IMR-90 (cell line): Measurements from ENCODE around the gene CTRB2. TPM values are rescaled to one million over a fixed set of nuclear protein-coding genes. Genes with fewer than 3 reads are reported as not detected.

Experiments
- ATAC-seq: fragments of 200-7000 bp; cut with Tn5 transposase; 2 replicates; pipeline ENCODE4 v1.9.1; 2020; ENCODE audit warnings: low read depth, mild to moderate bottlenecking, moderate library complexity
- BruUV-seq: library from RNA; stranded (reverse); fragments of 400-500 nt; replicated peaks from 2 replicates; lab custom pipeline; 2021; lab: Mats Ljungman, UMichigan
- CTCF ChIA-PET: fragments of 300-600 bp; formaldehyde crosslinking; extraction: SDS; loops from one replicate; lab custom pipeline; 2021; ENCODE audit warnings: antibody characterized with exemption; lab: Yijun Ruan, JAX
- POLR2A ChIA-PET: fragments of 300-600 bp; sonication (Branson Sonifier 250); formaldehyde crosslinking; loops from one replicate; lab custom pipeline; 2022; ENCODE audit warnings: antibody characterized with exemption; ENCODE audit not compliant: unreplicated experiment; lab: Charles Lee
- DNase-seq: peaks from one replicate; pipeline ENCODE4 v3.0.0; 2013
- H2AFZ ChIP-seq: replicated peaks from 2 replicates; pipeline ENCODE3; 2013; ENCODE audit warnings: low read length, mild to moderate bottlenecking; ENCODE audit not compliant: poor library complexity
- H2AK5ac ChIP-seq: 2 replicates; pipeline ENCODE4 v1.6.1; 2013; ENCODE audit warnings: low read depth, low read length, inconsistent platforms
- H2AK9ac ChIP-seq: replicated peaks from 2 replicates; pipeline ENCODE3; 2013; ENCODE audit warnings: mild to moderate bottlenecking, low read depth, low read length, moderate library complexity; ENCODE audit not compliant: poor library complexity
- H2BK120ac ChIP-seq: 2 replicates; pipeline ENCODE4 v1.6.1; 2013; ENCODE audit warnings: low read depth, low read length, inconsistent platforms
- H2BK15ac ChIP-seq: 3 replicates; pipeline ENCODE4 v1.6.1; 2013; ENCODE audit warnings: low read depth, low read length, inconsistent platforms
- H2BK20ac ChIP-seq: 2 replicates; pipeline ENCODE4 v1.6.1; 2013; ENCODE audit warnings: low read depth, mild to moderate bottlenecking, inconsistent platforms, low read length, moderate library complexity
- H2BK5ac ChIP-seq: 2 replicates; pipeline ENCODE4 v1.6.1; 2013; ENCODE audit warnings: mild to moderate bottlenecking, low read depth, low read length, inconsistent platforms; ENCODE audit not compliant: poor library complexity, severe bottlenecking
- H3K14ac ChIP-seq: replicated peaks from 2 replicates; pipeline ENCODE4 v1.6.1; 2013; ENCODE audit warnings: low read depth, low read length, inconsistent platforms
- H3K18ac ChIP-seq: 2 replicates; pipeline ENCODE4 v1.6.1; 2013; ENCODE audit warnings: low read depth, low read length, control low read depth
- H3K23ac ChIP-seq: 2 replicates; pipeline ENCODE4 v1.6.1; 2013; ENCODE audit warnings: low read depth, low read length, inconsistent platforms
- H3K27ac ChIP-seq: 2 replicates; pipeline ENCODE4 v1.5.1; 2013; ENCODE audit warnings: mild to moderate bottlenecking, control low read depth, low read length; ENCODE audit not compliant: insufficient read depth
- H3K27me3 ChIP-seq: 2 replicates; pipeline ENCODE4 v1.6.1; 2013; ENCODE audit warnings: low read length; ENCODE audit not compliant: control insufficient read depth, insufficient read depth
- H3K36me3 ChIP-seq: 2 replicates; pipeline ENCODE4 v1.6.1; 2013; ENCODE audit warnings: low read length, mixed read lengths; ENCODE audit not compliant: control insufficient read depth, insufficient read depth
- H3K4ac ChIP-seq: 2 replicates; pipeline ENCODE4 v1.6.1; 2013; ENCODE audit warnings: low read depth, low read length, inconsistent platforms
- H3K4me1 ChIP-seq: 2 replicates; pipeline ENCODE4 v1.6.1; 2013; ENCODE audit warnings: low read length, mixed read lengths; ENCODE audit not compliant: control insufficient read depth, insufficient read depth
- H3K4me2 ChIP-seq: 2 replicates; pipeline ENCODE4 v1.6.1; 2013; ENCODE audit warnings: low read depth, mild to moderate bottlenecking, control low read depth, low read length, moderate library complexity
- H3K4me3 ChIP-seq: 2 replicates; pipeline ENCODE4 v1.5.1; 2013; ENCODE audit warnings: low read depth, mild to moderate bottlenecking, control low read depth, low read length, moderate library complexity; ENCODE audit not compliant: insufficient read depth
- H3K56ac ChIP-seq: 2 replicates; pipeline ENCODE4 v1.6.1; 2013; ENCODE audit warnings: low read length, inconsistent platforms; ENCODE audit not compliant: insufficient read depth; ENCODE audit errors: extremely low read depth
- H3K79me1 ChIP-seq, 2 experiments: 2 replicates each; pipeline ENCODE4 v1.6.1; 2013; ENCODE audit warnings: low read length in 2 of 2, inconsistent platforms in 1 of 2, low read depth in 1 of 2
- H3K9ac ChIP-seq: 2 replicates; pipeline ENCODE4 v1.6.1; 2013; ENCODE audit warnings: low read depth, low read length, control low read depth
- H3K9me1 ChIP-seq: 2 replicates; pipeline ENCODE4 v1.6.1; 2013; ENCODE audit warnings: low read length, inconsistent platforms; ENCODE audit not compliant: insufficient read depth
- H3K9me3 ChIP-seq: 2 replicates; pipeline ENCODE4 v1.6.1; 2013; ENCODE audit warnings: low read length; ENCODE audit not compliant: control insufficient read depth, insufficient read depth
- H4K20me1 ChIP-seq: 2 replicates; pipeline ENCODE4 v1.6.1; 2013; ENCODE audit warnings: low read length, inconsistent platforms; ENCODE audit not compliant: insufficient read depth
- H4K5ac ChIP-seq: 2 replicates; pipeline ENCODE4 v1.6.1; 2013; ENCODE audit warnings: mild to moderate bottlenecking, low read depth, low read length, control low read depth
- H4K8ac ChIP-seq, 2 experiments: 2 replicates each; pipeline ENCODE4 v1.6.1; 2013; ENCODE audit warnings: low read depth in 2 of 2, low read length in 2 of 2, control low read depth in 1 of 2, inconsistent platforms in 1 of 2
- H4K91ac ChIP-seq: 2 replicates; pipeline ENCODE4 v1.6.1; 2013; ENCODE audit warnings: low read depth, low read length, inconsistent platforms; ENCODE audit not compliant: insufficient read depth
- CHD1 ChIP-seq: IDR thresholded peaks from 2 replicates; pipeline ENCODE4 v1.6.1; 2012; ENCODE audit warnings: low read depth, low read length, improper control_type of control experiment
- FOS ChIP-seq: fragments of 150-350 bp; IDR thresholded peaks from 2 replicates; pipeline ENCODE4 v1.6.1; 2016; ENCODE audit warnings: low read depth, low read length
- MXI1 ChIP-seq: IDR thresholded peaks from 2 replicates; pipeline ENCODE4 v1.6.1; 2012; ENCODE audit warnings: low read depth, mild to moderate bottlenecking, low read length, moderate library complexity, borderline replicate concordance
- SMC3 ChIP-seq: fragments of 150-350 bp; IDR thresholded peaks from 2 replicates; pipeline ENCODE4 v1.6.1; 2016; ENCODE audit warnings: low read depth, mild to moderate bottlenecking, antibody characterized with exemption, low read length, moderate library complexity
- WGBS, 2 experiments: methylation state at CpG; one replicate each; pipeline versions ENCODE4 v1.1.5 to v1.1.7; 2013; ENCODE audit warnings: missing lambda C conversion rate in 2 of 2; ENCODE audit not compliant: insufficient read length in 1 of 2; ENCODE audit errors: extremely low coverage in 2 of 2; 5-methylcytosine and 5-hydroxymethylcytosine counted together
- dilution Hi-C: fragments of 300-500 bp; cut with HindIII; formaldehyde crosslinking; loops from one replicate; pipeline ENCODE4 v1.14.3; 2018; ENCODE audit warnings: low sequenced_read_pairs; ENCODE audit not compliant: unreplicated experiment
- in situ Hi-C: fragments of 300-500 bp; cut with MboI; formaldehyde crosslinking; loops from 3 replicates; pipeline ENCODE4 v1.14.3; 2019; ENCODE audit warnings: low sequenced_read_pairs, inconsistent platforms, mixed read lengths
- intact Hi-C: fragments of 100-400 bp; cut with micrococcal nuclease; formaldehyde crosslinking; loops from 2 replicates; pipeline ENCODE4 v1.10.0; 2022
- polyA plus RNA-seq, 3 experiments: library from polyadenylated mRNA; depleted of rRNA; stranded (reverse); fragments of >200 nt; gene quantifications; 2 replicates each; pipeline ENCODE4 v1.2.3, GENCODE V29; 2012; ENCODE audit warnings: low replicate concordance in 1 of 3
- total RNA-seq: library from RNA; depleted of rRNA; stranded (reverse); fragments of >200 nt; gene quantifications from 2 replicates; pipeline ENCODE4 v1.2.3, GENCODE V29; 2012; rRNA removed

The CTRB2 gene
- total and polyA plus RNA-seq, 2 of the 4 experiments (the other 2 are of a cell fraction): not detected

DNA sequence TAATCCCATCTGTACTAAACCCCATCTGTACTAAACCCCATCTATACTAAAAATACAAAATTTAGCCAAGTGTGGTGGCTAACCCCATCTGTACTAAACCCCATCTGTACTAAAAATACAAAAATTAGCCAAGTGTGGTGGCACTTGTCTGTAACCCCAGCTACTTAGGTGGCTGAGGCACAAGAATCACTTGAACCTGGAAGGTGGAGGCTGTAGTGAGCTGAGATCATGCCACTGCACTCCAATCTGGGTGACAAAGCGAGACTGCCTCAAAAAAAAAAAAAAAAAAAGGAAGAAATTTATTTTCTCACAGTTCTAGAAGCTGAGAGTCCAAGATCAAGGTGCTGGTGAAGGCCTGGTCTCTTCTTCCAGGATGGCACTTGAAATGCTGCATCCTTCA lies 46.6 kb downstream of the CTRB2 start:
- no peak overlapping the region for H3K4ac ChIP-seq
- no peak overlapping the region for H2BK20ac ChIP-seq
- H2BK15ac ChIP-seq: no peak overlapping the region
- in situ Hi-C loops: no loop called here
- no peak overlapping the region for H2BK5ac ChIP-seq
- no peak overlapping the region for H2BK120ac ChIP-seq
- TF ChIP-seq FOS (no peak), SMC3 (no peak), MXI1 (no peak), CHD1 (no peak)
- H3K18ac ChIP-seq: no peak overlapping the region
- H4K20me1 ChIP-seq: no peaks in the 10 kb centered on the region
- dilution Hi-C loops: no loop called here
- H3K9me1 ChIP-seq: no peaks in the 10 kb centered on the region
- H2AK5ac ChIP-seq: no peak overlapping the region
- no peak overlapping the region for H3K4me2 ChIP-seq
- DNase-seq (no peak), ATAC-seq (no peak)
- H2AK9ac ChIP-seq: no peak overlapping the region
- H3K79me1 ChIP-seq: peaks cover 4 to 17% of the 10 kb centered on the region in 2 experiments; a peak in 3 of 4 replicates
- H3K23ac ChIP-seq: no peak overlapping the region
- peaks cover 29% of the 10 kb centered on the region for H3K36me3 ChIP-seq
- BruUV-seq: no TSS peak
- ChIA-PET CTCF (interaction anchor here (0.7 kb wide), 1 partner anchor 247 kb away, joined by 3 read pairs; no protein-coding TSS in a partner anchor), POLR2A (no interaction called here)
- no peak overlapping the region for H3K56ac ChIP-seq
- H3K9ac ChIP-seq: no peak overlapping the region
- WGBS, 2 experiments: no CpG with 5 or more reads among the region's 1 CpG
- intact Hi-C loops: no loop called here
- H3K4me3 ChIP-seq: no peak overlapping the region
- no peak overlapping the region for H2AFZ ChIP-seq
- no peak overlapping the region for H4K91ac ChIP-seq
- H4K5ac ChIP-seq: no peak overlapping the region
- no peak overlapping the region for H3K14ac ChIP-seq
- no peaks in the 10 kb centered on the region for H3K4me1 ChIP-seq
- H3K27me3 ChIP-seq: no peaks in the 10 kb centered on the region
- no peak overlapping the region for H3K27ac ChIP-seq
- peaks cover 10% of the 10 kb centered on the region for H3K9me3 ChIP-seq
- H4K8ac ChIP-seq: no peak overlapping the region

Other genes starting within 250 kb of the CTRB2 start
- gene WDR59, start 222.0 kb downstream of the CTRB2 start, total RNA-seq: 23.9 and 29.4 TPM in 2 replicates
- gene WDR59, start 222.0 kb downstream of the CTRB2 start, polyA plus RNA-seq (2012; rRNA removed): 37.5 and 44.6 TPM in 2 replicates
- gene ZNRF1, start 208.1 kb downstream of the CTRB2 start, total RNA-seq: 8.2 and 9.7 TPM in 2 replicates
- gene ZNRF1, start 208.1 kb downstream of the CTRB2 start, polyA plus RNA-seq (2012; rRNA removed): 20.7 and 24.9 TPM in 2 replicates
- under 0.01 TPM in 1 of 2 replicates, not detected in the other for gene LDHD, start 90.4 kb downstream of the CTRB2 start, total RNA-seq
- 0.23 and 0.26 TPM in 2 replicates for gene LDHD, start 90.4 kb downstream of the CTRB2 start, polyA plus RNA-seq (2012; rRNA removed)
- gene ZFP1, start 58.6 kb downstream of the CTRB2 start, total RNA-seq: 16.0 and 16.9 TPM in 2 replicates
- gene ZFP1, start 58.6 kb downstream of the CTRB2 start, polyA plus RNA-seq (2012; rRNA removed): 3.7 and 3.8 TPM in 2 replicates
- not detected in 2 replicates for gene CTRB1, start 11.8 kb upstream of the CTRB2 start, total RNA-seq
- gene CTRB1, start 11.8 kb upstream of the CTRB2 start, polyA plus RNA-seq (2012; rRNA removed): not detected in 2 replicates
- 17.8 and 18.1 TPM in 2 replicates for gene BCAR1, start 44.5 kb upstream of the CTRB2 start, total RNA-seq
- gene BCAR1, start 44.5 kb upstream of the CTRB2 start, polyA plus RNA-seq (2012; rRNA removed): 99.4 and 127 TPM in 2 replicates
- gene CFDP1, start 226.3 kb upstream of the CTRB2 start, total RNA-seq: 15.6 and 32.5 TPM in 2 replicates
- 36.2 and 38.7 TPM in 2 replicates for gene CFDP1, start 226.3 kb upstream of the CTRB2 start, polyA plus RNA-seq (2012; rRNA removed)